D721Med (cell line): ENCODE data around the gene ASB18.

ENCODE experiments used
- DNase-seq: peaks from one replicate; pipeline ENCODE4 v3.0.0; 2011; ENCODE audit warnings: low spot score; ENCODE audit not compliant: insufficient read length
- FAIRE-seq: peaks from 2 replicates; lab custom pipeline; 2011; peaks lifted over from hg19 to GRCh38; lab: Jason Lieb, UNC
- CTCF ChIP-seq: IDR thresholded peaks from 2 replicates; pipeline ENCODE4 v1.5.1; 2012; ENCODE audit warnings: mild to moderate bottlenecking, control low read depth; ENCODE audit not compliant: insufficient read depth; ENCODE audit errors: missing control alignments

The ASB18 gene

GRCh38 chr2:236305964-236306605 lies 41.9 kb upstream of the ASB18 start:
- FAIRE-seq (no peak), DNase-seq (no peak)
- TF ChIP-seq CTCF: no peak

GRCh38 chr2:236305531-236305930 lies 41.3 kb upstream of the ASB18 start:
- TF ChIP-seq CTCF: no peak
- DNase-seq (no peak), FAIRE-seq (no peak)

- no peak for DNase-seq
- TF ChIP-seq CTCF: no peak
- no peak for FAIRE-seq
These were observed 39.7 kb upstream of the ASB18 start for GRCh38 chr2:236303935-236304334.

- FAIRE-seq: no peak
- DNase-seq: no peak
- no peak for TF ChIP-seq CTCF
These were observed 38.3 kb upstream of the ASB18 start for GRCh38 chr2:236302555-236302954.

GRCh38 chr2:236298924-236299475 lies 34.8 kb upstream of the ASB18 start:
- FAIRE-seq (no peak), DNase-seq (no peak)
- TF ChIP-seq CTCF: no peak

- FAIRE-seq: no peak
- TF ChIP-seq CTCF: no peak
- no peak for DNase-seq
These were observed 31.3 kb upstream of the ASB18 start for GRCh38 chr2:236295481-236295880.

GRCh38 chr2:236294647-236295046 lies 30.4 kb upstream of the ASB18 start:
- FAIRE-seq: no peak
- TF ChIP-seq CTCF: no peak
- no peak for DNase-seq
